HepG2 (cell line): ENCODE results near the gene PRDM8. TPM values are rescaled to one million over a fixed set of nuclear protein-coding genes. Genes with fewer than 3 reads are reported as not detected.

Experiments
- MAFF ChIP-seq: IDR thresholded peaks from 2 replicates; pipeline ENCODE4 v1.6.1; 2011; ENCODE audit warnings: low read depth, low read length, improper control_type of control experiment
- ZBTB43 ChIP-seq: sonication (generic); formaldehyde crosslinking; conservative IDR thresholded peaks from 2 replicates; pipeline ENCODE4 v1.4.0; 2020; ENCODE audit warnings: missing genetic modification reagents
- ZFP91 ChIP-seq: sonication (generic); formaldehyde crosslinking; IDR thresholded peaks from 2 replicates; pipeline ENCODE4 v1.9.0; 2022; ENCODE audit warnings: missing genetic modification reagents, mild to moderate bottlenecking, borderline replicate concordance
- ZNF407 ChIP-seq: sonication (generic); formaldehyde crosslinking; IDR thresholded peaks from one replicate; pipeline ENCODE4 v1.5.1; 2020; ENCODE audit warnings: mild to moderate bottlenecking, missing genetic modification reagents; ENCODE audit errors: not compliant biosample characterization
- ZNF878 ChIP-seq: sonication (generic); formaldehyde crosslinking; IDR thresholded peaks from 2 replicates; pipeline ENCODE4 v1.8.1; 2023; ENCODE audit warnings: mild to moderate bottlenecking, missing genetic modification reagents, moderate library complexity
- polyA plus RNA-seq, 8 experiments: library from polyadenylated mRNA; depleted of rRNA in 3 of 8; stranded (reverse) in 7 of 8; unstranded in 1 of 8; fragments of >200 nt; fragmentation: Illumina TruSeq in 4 of 8; extraction: Trizol in 4 of 8; gene quantifications; 2 replicates each; pipeline versions ENCODE4 v1.2.1 to v1.2.3, GENCODE V29; 2011 to 2016; ENCODE audit warnings: low read depth in 4 of 8, missing spikeins in 1 of 8, mixed read lengths in 1 of 8; ENCODE audit not compliant: insufficient read depth in 1 of 8
- total RNA-seq, 5 experiments: library from RNA; depleted of rRNA; stranded (reverse); fragments of >200 nt; fragmentation: Illumina TruSeq; extraction: Trizol; gene quantifications; 2 replicates each; pipeline ENCODE4 v1.2.3, GENCODE V29; 2016; ENCODE audit warnings: low read depth in 1 of 5

PRDM8 gene
- total and polyA plus RNA-seq, 2 of the 13 experiments (the other 11 are each of a cell fraction or from before 2014, with no cell fraction given): 0.09 TPM; not detected in 1

GRCh38 chr4:80162418-80162817 lies 34.9 kb upstream of the PRDM8 start (continued):
- TF ChIP-seq ZBTB43: no peak
- no peak for TF ChIP-seq ZNF407 (CRISPR knock-in tag)
- TF ChIP-seq ZFP91 (CRISPR knock-in tag): no peak
- 0 out of 2 replicates have a peak, but pooled peaks have one; percentile 3 for TF ChIP-seq MAFF
- TF ChIP-seq ZNF878 (CRISPR knock-in tag): no peak
- TF ChIP-seq, all 625 proteins: peak for 2
